Effector CD8-positive, alpha-beta T cell (primary cell): ENCODE data around the gene DOK6.
"Not testable (repeated sequence)": the region's sequence is repeated elsewhere in the genome, so short reads cannot be mapped to it uniquely, and the experiment has no call there.

Experiments
- DNase-seq: peaks from one replicate; lab custom pipeline; 2025; lab: John Stamatoyannopoulos, UW

DOK6 gene

GRCh38 chr18:69870736-69871135 is 470.0 kb downstream of the DOK6 start:
- no peak for DNase-seq

- no peak for DNase-seq
Observed at GRCh38 chr18:69871363-69871762, 470.7 kb downstream of the DOK6 start.

DNA sequence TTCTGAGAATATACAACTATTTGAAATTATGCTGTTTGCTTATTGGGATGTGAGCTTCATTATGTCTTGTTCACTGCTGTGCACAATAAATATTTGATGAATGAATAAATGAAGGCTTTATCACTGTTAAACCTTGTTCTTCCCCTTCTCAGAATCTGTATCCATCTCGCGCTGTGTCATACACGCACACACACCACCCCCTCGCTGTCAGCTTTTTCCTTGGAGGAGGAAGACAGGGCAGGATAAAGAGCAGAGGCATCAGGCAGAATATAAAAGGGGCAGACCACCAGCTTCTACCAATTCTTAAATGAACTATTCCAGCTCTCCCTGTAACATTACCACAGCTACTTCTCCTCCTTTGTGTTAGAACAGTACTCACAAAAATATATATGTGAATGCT is 472.0 kb downstream of the DOK6 start:
- no peak for DNase-seq

DNA sequence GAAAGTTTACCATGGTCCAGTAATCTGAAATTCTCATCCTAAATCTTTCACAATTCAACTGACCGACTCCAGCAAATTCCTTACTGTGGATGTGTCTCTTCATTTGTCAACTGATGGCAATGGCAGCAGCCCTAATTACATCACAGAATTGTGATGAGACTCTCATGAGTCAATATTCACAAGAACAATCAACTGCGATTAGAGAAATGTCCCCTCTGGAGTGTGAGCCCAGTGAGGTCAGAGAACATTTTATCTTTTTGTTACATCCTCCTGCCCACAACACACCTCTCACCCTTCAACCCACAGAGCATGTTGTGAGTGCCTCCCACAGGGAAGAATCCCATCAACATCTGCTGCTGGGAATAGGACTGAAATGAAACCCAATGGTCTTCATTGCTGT is 473.4 kb downstream of the DOK6 start:
- no peak for DNase-seq

DNA sequence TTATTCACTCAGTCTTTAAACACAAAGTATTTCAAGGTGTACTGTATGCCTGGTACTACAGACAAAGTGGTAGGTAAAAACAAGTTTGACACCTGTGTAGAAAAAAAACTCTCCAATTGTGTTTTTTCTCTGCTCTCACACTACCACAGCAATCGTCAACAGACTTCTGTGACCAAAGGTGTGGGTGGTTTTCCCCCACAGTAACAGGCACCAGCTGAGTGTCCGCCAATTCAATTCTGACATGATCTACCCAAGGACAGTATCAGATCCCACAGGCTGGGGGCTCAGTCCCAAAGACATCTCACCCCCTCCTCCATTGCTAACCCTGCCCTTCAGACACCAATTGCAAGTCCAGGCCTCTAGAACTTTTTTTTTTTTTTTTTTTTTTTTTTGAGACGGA is 475.8 kb downstream of the DOK6 start:
- DNase-seq = no peak

DNA sequence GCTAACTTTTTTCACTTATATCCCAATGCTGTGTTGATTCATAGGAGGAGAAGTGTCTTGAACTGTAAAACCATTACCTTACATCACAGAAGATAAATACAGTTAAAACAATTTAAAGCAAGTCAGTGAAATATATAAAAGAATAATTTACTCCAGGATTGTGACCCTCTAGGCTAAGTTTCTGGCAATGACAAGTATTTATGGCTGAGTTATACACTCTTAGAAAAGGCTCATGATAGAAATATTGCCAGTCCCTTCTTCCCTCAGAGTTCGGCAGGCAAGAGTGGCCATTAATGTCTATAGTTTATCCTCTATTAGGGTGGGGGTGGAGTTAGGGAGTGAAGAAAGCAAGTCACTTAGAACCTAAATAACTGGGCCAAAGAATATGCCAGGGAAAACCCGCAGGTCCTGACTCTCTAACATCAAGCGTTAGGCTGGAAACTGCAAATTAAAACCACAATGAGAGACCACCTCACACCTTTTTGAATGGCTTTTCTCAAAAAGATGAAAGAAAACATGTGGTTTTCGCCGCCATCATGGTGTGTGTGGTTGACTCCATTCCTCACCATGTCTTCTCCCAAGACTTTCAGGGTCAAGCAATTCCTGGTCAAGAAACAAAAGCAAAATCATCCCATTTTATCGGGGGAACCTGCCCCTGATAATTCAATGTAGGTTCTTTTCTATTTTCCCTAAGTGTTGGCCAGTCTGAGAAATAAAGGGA is 477.7 kb downstream of the DOK6 start:
- DNase-seq = no peak

- not testable (repeated sequence) for DNase-seq
Observed at GRCh38 chr18:69879051-69879450, 478.4 kb downstream of the DOK6 start.

DNA sequence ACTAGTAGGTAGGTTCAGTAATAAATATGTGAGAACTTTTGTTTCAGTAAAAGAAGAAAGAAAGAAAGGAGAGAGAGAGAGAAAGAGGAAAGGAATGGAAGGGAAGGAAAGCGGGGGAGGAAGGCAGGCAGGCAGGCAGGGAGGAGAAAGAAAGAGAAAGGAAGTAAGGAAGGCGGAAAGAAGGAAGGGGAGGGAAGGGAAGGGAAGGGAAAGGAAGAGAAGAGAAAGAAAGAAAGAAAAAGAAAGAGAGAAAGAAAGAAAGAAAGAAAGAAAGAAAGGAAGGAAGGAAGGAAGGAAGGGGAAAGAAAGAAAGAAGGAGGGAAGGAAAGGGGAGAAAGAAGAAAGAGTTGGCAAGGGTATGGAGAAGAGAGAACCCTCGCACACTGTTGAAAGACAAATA is 479.4 kb downstream of the DOK6 start:
- no peak for DNase-seq

GRCh38 chr18:69882965-69883668 is 482.4 kb downstream of the DOK6 start:
- DNase-seq = no peak

- no peak for DNase-seq
Observed at GRCh38 chr18:69883781-69884180, 483.1 kb downstream of the DOK6 start.

DNA sequence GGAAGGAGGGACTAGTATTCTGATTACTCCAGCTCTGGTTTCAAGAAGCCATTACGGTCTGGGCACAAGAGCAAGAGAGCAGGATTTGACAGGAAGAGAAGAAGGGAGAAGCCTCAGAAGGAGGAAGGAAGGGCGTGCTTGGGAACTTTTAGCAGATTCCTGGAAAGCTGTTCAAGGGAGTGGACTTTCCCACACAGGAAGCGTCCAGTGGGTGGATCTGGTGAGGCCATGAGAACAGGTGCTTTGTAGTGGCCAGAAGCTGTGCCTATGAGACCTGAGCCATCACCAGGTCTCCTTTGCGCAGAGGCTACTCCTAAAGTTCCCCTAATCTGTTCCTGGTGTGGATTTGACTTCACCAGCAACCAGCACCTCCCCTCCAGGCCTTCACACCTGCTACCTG is 484.7 kb downstream of the DOK6 start:
- DNase-seq = no peak

DNA sequence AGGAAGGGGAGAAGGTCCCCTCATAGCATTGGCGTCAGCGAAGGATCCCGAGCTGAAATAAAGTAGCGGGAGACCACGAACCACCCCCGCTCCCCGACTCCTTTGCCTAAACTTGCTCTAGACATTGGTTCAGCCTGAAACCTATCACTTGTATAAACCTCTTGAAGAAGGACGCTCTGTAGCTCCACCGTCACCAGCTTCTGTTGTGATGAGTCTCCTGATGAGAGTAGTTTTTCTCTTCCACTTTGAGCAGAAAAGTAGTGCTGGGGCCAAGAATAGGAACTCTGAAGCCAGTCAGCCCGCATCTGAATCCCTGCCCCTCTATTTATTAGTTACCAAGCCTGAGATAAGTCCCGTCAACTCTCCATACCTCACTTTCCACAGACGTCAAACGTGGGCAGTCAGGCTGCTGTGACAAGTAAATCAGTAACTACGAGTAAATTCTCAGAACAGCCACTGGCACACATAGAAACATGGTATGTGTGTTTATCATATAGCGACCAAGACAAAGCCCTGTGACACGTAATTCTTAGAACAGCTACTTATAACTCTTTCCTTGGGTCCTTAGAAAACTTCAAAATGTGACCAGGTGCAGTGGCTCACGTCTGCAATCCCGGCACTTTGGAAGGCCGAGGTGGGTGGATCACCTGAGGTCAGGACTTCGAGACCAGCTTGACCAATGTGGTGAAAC is 485.3 kb downstream of the DOK6 start:
- DNase-seq = no peak

- DNase-seq = no peak
Observed at GRCh38 chr18:69887256-69887655, 486.6 kb downstream of the DOK6 start.

- DNase-seq = no peak
Observed at GRCh38 chr18:69889009-69889408, 488.3 kb downstream of the DOK6 start.

DNA sequence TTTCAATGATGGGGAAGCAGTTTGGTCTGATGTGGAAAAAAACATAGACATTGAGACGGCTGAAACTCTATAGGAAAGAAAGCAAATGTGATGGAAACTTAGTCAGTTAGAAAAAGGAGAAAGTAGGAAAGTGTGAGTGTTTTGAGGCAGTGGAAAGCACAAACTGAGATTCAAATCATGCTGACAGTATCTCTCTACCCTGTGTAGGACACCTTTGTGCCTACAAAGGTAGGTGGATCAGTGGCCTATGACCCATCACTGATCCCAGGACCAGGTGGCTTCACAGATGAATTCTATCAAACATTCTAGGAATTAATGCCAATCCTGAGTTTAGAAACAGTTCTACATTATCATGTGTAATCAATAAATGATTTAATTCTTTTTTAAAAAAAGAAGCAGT is 489.9 kb downstream of the DOK6 start:
- no peak for DNase-seq

DNA sequence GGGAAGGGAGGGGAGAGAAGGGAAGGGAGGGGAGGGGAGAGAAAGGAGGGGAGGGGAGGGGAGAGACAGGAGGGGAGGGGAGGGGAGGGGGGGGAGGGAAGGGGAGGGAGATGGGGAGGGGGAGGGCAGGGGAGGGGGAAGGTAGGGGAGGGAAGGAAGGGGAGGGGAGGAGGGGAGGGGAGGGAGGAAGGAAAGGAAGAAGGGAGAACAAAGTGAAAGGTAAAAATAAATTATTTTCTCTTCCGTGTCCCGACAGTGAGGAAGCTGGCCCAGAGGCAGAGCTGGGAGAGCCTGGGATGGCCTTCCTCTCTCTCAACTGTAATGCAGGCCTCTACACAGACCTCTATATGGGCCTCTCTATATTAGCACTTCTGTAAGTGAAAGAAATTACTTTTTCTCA is 493.8 kb downstream of the DOK6 start:
- DNase-seq = no peak

GRCh38 chr18:69895066-69896047 is 494.7 kb downstream of the DOK6 start:
- DNase-seq = no peak

DNA sequence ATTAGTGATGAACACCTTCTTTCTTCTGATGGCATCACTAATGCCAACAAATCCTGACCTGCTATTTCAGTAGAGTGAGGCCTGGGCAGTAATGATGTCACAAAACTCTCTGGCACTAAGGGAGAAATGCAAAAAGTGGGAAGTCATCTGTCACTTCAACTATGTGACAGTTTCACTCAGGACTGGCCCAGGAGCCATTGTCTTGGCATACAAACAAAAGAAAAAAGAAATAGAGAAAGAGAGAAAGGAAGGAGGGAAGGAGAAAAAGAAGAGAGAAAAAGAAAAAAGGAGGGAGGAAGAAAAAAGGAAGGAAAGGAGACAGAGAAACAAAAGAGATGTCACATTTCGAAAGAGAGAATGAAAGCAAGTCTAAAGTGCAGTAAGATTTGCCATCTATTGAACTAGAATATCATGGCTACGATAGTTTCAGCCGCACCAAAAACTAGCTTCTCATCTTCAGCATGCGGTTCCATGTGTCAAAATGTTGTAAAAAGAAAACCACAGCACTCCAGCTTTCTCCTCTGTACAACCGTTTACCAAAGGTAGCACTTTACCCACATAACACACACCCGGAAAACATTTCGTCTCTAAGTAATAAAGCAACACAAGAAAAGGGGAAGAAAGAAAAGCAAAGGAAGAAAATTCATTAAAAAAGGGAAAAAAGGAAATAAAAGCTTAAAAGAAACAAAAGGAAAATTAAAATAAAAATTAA is 496.9 kb downstream of the DOK6 start:
- no peak for DNase-seq

DNA sequence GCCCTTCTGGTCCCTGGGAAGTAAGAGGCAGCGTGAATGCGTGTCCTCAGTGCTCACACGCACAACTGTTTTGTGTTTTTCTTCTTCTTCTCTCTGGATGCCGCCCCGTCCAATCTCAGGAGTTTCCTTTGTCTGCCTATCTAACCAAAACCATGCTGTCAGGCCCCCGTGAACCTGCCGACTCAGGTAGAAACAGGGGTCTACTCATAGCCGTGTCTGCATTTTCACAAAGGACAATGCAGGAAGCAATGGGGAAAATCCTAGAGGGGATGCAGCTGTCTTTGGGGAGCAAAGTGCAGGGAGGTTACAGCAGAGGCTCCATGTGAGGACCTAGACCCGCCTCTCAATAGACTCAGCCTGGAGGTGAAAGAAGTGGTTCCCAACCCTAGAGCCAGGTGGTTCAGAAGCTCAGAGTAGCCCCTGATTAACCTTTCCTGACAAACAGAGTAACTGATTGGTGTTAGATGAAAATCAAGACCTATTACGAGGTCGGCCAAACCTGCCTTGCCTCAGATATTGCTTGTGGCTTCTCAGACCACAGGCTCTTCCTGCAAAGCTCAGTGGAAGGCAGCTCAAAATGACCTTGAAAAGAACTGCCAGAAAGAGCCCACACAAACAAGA is 497.7 kb downstream of the DOK6 start:
- no peak for DNase-seq
